DOHH2 (cell line): Measurements from ENCODE around the gene TACC2.

Experiments
- EZH2phosphoT487 ChIP-seq: fragments of 200-600 bp; sonication (generic); IDR thresholded peaks from 2 replicates; pipeline ENCODE4 v1.6.1; 2017; ENCODE audit warnings: borderline replicate concordance, mild to moderate bottlenecking, antibody characterized with exemption, low read length, moderate library complexity, mixed read lengths
- TF ChIP-seq, protein P1 (sequence below): fragments of 200-600 bp; sonication (generic); IDR thresholded peaks from one replicate; pipeline ENCODE4 v1.5.1; 2014; ENCODE audit warnings: antibody characterized with exemption, mild to moderate bottlenecking, low read depth, low read length; ENCODE audit not compliant: poor library complexity, severe bottlenecking

- TF ChIP-seq, protein P1, sequence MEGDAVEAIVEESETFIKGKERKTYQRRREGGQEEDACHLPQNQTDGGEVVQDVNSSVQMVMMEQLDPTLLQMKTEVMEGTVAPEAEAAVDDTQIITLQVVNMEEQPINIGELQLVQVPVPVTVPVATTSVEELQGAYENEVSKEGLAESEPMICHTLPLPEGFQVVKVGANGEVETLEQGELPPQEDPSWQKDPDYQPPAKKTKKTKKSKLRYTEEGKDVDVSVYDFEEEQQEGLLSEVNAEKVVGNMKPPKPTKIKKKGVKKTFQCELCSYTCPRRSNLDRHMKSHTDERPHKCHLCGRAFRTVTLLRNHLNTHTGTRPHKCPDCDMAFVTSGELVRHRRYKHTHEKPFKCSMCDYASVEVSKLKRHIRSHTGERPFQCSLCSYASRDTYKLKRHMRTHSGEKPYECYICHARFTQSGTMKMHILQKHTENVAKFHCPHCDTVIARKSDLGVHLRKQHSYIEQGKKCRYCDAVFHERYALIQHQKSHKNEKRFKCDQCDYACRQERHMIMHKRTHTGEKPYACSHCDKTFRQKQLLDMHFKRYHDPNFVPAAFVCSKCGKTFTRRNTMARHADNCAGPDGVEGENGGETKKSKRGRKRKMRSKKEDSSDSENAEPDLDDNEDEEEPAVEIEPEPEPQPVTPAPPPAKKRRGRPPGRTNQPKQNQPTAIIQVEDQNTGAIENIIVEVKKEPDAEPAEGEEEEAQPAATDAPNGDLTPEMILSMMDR, result no peak
- no peak for TF ChIP-seq EZH2phosphoT487
Observed at GRCh38 chr10:122261584-122261983, 272.6 kb downstream of the TACC2 start.
